Skeletal muscle tissue (tissue), 4 donors: ENCODE results near the gene KL. TPM values are rescaled to one million over a fixed set of nuclear protein-coding genes. Genes with fewer than 3 reads are reported as not detected.

Source experiments
- H3K27ac ChIP-seq: one replicate; pipeline ENCODE4 v1.7.0; 2013; ENCODE audit warnings: mild to moderate bottlenecking, low read depth, low read length, inconsistent platforms
- H3K27me3 ChIP-seq, 3 donors: one replicate each; pipeline ENCODE4 v1.7.0; 2013; ENCODE audit warnings: low read length in 3 of 3; ENCODE audit not compliant: control insufficient read depth in 3 of 3, insufficient read depth in 3 of 3
- H3K36me3 ChIP-seq, 3 donors: one replicate each; pipeline ENCODE4 v1.7.0; 2013; ENCODE audit warnings: low read length in 3 of 3; ENCODE audit not compliant: control insufficient read depth in 3 of 3, insufficient read depth in 3 of 3
- H3K4me1 ChIP-seq, 3 donors: one replicate each; pipeline ENCODE4 v1.7.0; 2013; ENCODE audit warnings: low read length in 3 of 3, mild to moderate bottlenecking in 3 of 3; ENCODE audit not compliant: control insufficient read depth in 3 of 3, insufficient read depth in 3 of 3
- H3K4me3 ChIP-seq, 3 donors: one replicate each; pipeline ENCODE4 v1.7.0; 2013; ENCODE audit warnings: low read length in 3 of 3
- H3K9ac ChIP-seq, 3 donors: one replicate each; pipeline ENCODE4 v1.7.0; 2013; ENCODE audit warnings: low read length in 3 of 3, mild to moderate bottlenecking in 3 of 3, moderate library complexity in 2 of 3, low read depth in 1 of 3
- H3K9me3 ChIP-seq, 3 donors: one replicate each; pipeline ENCODE4 v1.7.0; 2013; ENCODE audit warnings: low read length in 3 of 3; ENCODE audit not compliant: control insufficient read depth in 3 of 3
- total RNA-seq: library from RNA; depleted of rRNA; stranded (reverse); fragments of >200 nt; gene quantifications from one replicate; pipeline ENCODE4 v1.2.3, GENCODE V29; 2014
- donor health status: Osteomylitis.

KL gene
- total RNA-seq, 1 donor from 2014 or later, result 2.6 TPM

DNA sequence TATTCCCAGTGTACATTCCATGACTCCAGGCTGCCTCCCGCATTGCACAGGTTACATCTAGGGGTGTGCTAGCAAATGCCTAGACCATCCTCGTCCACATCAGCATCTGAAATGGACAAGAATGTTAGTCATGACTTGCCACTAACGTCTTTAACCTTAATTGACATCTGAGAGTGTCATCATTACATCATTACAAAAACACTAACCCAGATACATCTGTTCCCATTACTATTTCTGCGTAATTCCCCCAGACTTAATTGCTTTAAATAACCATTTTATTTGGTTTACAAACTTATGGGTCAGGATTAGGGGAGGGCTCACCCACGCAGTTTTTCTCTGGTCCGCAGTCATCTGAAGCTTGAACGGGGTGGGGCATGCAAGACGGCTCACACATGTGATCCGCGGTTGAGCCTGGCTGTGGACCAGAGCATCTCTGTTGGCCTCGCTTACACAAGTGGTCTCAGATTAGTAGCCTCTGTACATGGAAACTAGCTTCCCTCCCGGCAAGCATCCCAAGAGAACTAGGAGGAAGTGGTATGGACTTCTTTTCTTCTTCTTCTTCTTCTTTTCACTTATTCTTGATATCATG, 15.9 kb downstream of the KL start:
- Histone ChIP-seq H3K9me3 (no peaks in the 10 kb centered on the region), H3K4me1 (no peaks in the 10 kb centered on the region), H3K27me3 (no peaks in the 10 kb centered on the region), H3K36me3 (no peaks in the 10 kb centered on the region), H3K9ac (no peak overlapping the region), H3K4me3 (no peak overlapping the region), H3K27ac (no peak overlapping the region)

DNA sequence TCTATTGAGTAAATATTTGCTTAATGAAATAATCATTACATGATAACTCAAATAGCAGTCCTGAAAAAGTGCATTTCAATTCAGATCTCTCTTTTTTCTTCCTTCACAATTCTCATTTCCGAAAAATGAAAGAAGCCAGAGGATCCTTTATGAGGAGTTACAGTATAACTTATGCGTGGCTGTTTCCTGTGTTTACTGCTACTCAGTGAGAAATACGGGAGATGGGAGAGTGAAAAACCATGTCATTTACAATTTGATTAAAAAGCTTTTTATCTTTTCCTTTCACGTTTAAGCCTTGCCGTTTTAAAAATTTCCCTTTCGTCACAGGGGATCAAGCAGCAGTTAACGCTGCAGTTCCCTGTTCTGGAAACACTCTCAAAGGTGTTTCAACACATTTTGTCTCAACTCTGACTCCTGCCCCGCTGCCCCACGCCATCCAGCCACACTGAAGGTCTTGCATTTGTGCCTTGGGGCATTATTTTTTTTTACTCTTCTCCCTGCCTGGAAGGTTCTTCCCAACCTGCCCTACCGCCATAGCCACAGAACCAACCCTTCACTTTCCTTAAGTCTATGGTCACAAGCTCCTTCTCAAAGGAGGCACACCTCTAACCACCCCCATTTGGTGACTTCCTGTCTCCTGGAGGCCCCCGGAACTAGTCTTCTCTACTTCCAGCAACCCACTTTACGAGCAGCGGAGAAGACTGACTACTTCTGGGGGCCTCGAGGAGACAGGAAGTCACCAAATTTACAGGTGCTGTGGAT, 17.0 kb downstream of the KL start:
- Histone ChIP-seq H3K9me3 (no peaks in the 10 kb centered on the region), H3K4me1 (no peaks in the 10 kb centered on the region), H3K4me3 (no peak overlapping the region), H3K27me3 (no peaks in the 10 kb centered on the region), H3K27ac (no peak overlapping the region), H3K9ac (no peak overlapping the region), H3K36me3 (no peaks in the 10 kb centered on the region)

DNA sequence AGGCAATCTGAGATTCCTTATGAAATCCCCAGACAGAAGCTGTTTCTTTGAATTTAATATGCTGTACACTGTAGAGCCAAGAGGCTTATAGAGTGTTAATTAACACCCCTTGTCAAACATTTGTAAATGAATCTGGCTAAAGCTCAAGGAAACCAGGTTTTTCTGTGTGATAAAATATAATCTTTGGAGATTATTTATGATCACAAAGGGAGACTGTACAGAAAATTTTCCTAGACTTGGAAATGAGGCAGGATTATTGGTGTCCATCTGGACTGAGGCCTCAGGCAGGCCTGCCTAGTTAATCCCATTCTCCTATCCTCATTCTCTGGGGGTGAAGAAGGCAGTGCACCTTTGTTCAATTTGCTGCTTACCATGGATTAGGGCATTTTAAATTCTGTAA, 17.8 kb downstream of the KL start:
- H3K36me3 ChIP-seq, result no peaks in the 10 kb centered on the region
- no peaks in the 10 kb centered on the region for H3K4me1 ChIP-seq
- no peaks in the 10 kb centered on the region for H3K9me3 ChIP-seq
- H3K27ac ChIP-seq, result no peak overlapping the region
- H3K9ac ChIP-seq, result no peak overlapping the region
- no peaks in the 10 kb centered on the region for H3K27me3 ChIP-seq
- no peak overlapping the region for H3K4me3 ChIP-seq

DNA sequence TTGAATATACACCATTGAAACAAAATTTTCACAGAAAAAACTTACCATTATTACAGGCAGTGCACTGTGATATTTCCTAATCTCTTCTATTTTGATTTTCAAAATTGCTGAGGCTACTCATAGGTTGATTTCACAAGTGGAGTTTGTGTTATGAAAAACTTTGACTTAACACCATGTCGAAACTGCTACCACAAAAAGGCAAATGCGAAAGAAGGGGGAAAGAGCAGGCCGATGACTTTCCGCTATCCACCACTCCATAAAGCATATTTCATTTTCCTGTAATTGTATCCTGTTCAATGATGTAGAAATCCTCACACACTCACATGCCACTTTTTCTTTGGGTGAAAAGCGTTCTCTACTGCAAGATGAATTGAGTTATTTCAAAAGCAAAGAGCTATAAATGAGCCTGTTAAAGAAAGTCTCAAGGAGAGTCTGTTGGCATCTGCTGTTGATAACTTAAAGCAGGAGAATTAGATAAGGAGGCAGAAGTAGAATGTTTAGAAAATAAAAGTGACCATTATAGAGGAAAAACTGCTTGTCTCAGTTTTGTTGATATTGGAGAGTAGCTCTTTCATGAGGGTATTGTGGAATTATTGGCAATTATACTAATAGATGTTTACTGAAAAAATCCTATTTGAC, 18.8 kb downstream of the KL start:
- Histone ChIP-seq H3K27ac (no peak overlapping the region), H3K9ac (no peak overlapping the region), H3K9me3 (no peaks in the 10 kb centered on the region), H3K4me1 (peaks cover 0 to 4% (median 0%) of the 10 kb centered on the region in 3 donors), H3K27me3 (no peaks in the 10 kb centered on the region), H3K36me3 (no peaks in the 10 kb centered on the region), H3K4me3 (no peak overlapping the region)

DNA sequence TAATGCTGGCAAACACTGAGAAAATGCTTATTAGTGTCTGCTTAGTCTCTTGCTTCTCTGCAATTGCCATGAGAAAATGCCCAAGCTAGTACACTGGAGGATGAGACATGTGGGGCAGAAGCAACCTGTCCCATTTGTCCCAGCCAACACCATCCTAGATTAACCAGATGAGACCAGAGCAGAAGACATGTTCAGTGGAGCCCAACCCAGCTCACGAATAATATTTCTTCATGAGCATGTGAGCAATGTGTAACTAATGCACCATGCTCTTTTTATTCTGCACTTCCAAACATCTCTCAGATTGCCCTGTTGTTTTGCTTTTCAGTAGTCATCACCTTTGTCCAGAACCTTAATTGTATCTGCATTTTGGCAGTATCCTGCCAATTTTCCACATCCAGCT, 21.4 kb downstream of the KL start:
- H3K27ac ChIP-seq, result no peak overlapping the region
- no peak overlapping the region for H3K9ac ChIP-seq
- peaks cover 0 to 4% (median 0%) of the 10 kb centered on the region in 3 donors for H3K4me1 ChIP-seq
- H3K4me3 ChIP-seq, result no peak overlapping the region
- no peaks in the 10 kb centered on the region for H3K36me3 ChIP-seq
- H3K27me3 ChIP-seq, result no peaks in the 10 kb centered on the region
- no peaks in the 10 kb centered on the region for H3K9me3 ChIP-seq

DNA sequence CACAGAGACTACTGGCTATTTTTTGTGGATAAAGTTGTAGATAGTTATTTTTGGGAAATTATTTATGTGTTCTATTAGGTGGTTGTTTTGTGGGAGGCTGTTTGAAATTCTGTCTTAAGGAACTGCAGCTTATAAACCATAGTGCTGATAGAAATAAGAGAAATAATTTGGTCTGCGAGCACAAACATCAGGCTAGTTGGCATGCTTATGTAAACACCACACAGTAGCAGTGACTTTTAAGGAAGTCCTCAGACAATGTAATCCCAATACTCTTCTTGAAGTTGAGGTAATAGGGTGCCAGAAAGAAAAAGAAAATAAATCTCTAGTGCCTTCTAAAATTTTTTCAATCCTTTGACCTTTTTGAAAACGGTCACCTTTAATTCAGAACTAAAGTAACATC, 23.9 kb downstream of the KL start:
- no peak overlapping the region for H3K4me3 ChIP-seq
- peaks cover 0 to 4% (median 0%) of the 10 kb centered on the region in 3 donors for H3K4me1 ChIP-seq
- no peak overlapping the region for H3K9ac ChIP-seq
- H3K36me3 ChIP-seq, result no peaks in the 10 kb centered on the region
- no peaks in the 10 kb centered on the region for H3K9me3 ChIP-seq
- H3K27me3 ChIP-seq, result no peaks in the 10 kb centered on the region
- H3K27ac ChIP-seq, result no peak overlapping the region

DNA sequence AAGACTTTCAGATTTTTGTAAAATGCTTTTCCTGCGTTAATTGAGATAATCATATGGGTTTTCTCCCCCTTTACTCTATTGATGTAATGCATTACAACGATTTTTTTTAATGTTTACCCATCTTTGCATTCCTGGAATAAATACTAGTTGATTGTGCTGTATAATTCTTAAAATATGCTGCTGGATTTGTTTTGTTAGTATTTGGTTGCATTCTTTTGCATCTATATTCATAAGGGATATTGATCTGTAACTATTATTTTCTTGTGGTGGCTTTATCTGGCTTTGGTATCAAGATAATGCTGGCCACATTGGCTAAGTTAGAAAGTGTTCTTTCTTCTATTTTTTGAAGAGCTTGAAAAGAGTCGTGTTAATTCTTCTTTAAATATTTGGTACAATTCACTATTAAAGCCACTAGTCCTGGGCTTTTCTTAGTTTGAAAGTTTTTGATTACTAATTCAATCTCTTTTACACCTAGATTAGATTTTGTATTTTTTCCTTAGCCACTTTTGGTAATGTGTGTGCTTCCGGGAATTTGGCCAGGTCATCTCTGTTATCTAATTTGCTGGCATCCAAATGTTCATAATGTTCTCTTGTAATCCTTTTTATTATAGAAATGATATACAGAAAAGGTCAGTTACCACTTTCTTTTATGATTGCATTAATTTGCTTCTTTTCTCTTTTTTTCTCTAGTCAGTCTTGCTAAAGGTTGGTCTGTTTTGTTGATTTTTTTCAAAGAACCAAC, 29.8 kb downstream of the KL start:
- no peaks in the 10 kb centered on the region for H3K9me3 ChIP-seq
- no peak overlapping the region for H3K9ac ChIP-seq
- no peak overlapping the region for H3K4me3 ChIP-seq
- no peaks in the 10 kb centered on the region for H3K36me3 ChIP-seq
- H3K27me3 ChIP-seq, result no peaks in the 10 kb centered on the region
- H3K4me1 ChIP-seq, result no peaks in the 10 kb centered on the region
- no peak overlapping the region for H3K27ac ChIP-seq

DNA sequence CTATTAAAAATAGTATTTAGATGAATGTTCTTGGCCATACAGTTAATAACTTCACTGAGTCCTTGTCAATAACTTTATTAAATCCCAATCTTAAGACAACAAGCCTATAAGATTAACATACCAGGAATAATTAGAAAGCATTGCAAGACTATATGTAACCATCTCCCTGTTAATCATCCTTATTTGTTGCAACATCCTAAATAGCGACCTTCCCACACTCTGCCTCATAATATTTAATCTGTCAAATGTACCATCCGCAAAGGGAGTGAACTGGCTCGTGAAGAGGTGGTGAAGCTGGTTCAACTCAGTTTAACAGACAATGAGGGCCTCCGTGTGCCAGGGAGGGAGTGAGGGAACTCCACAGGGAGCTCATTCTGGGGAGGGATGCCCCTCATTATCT, 33.9 kb downstream of the KL start:
- H3K9ac ChIP-seq, result no peak overlapping the region
- peaks cover 0 to 7% (median 0%) of the 10 kb centered on the region in 3 donors for H3K4me1 ChIP-seq

DNA sequence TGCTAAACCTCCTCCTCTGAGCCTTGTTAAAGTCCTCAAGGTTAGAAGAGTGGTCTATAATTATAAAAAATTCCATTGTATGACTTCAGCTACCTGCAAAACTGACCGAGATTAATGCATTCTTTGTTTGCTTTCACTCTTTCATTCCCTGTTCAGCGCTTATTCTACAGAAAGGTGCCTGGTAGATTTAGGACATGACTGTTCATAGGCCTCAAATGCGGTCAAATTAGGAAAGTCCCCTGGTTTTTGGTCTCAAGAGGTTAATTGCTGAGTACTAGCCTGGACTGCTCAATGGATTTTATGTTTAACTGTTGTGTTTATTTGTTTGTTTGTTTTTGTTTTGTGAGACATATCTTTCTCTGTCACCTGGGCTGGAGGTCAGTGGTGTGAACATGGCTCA, 35.4 kb downstream of the KL start:
- Histone ChIP-seq H3K36me3 (no peaks in the 10 kb centered on the region), H3K9ac (no peak overlapping the region), H3K9me3 (no peaks in the 10 kb centered on the region), H3K4me1 (peaks cover 0 to 7% (median 0%) of the 10 kb centered on the region in 3 donors), H3K27ac (no peak overlapping the region), H3K4me3 (no peak overlapping the region), H3K27me3 (no peaks in the 10 kb centered on the region)

More for the DNA sequence above, 33.9 kb downstream of the KL start:
- H3K36me3 ChIP-seq, result no peaks in the 10 kb centered on the region
- H3K4me3 ChIP-seq, result no peak overlapping the region
- no peak overlapping the region for H3K27ac ChIP-seq
- no peaks in the 10 kb centered on the region for H3K27me3 ChIP-seq
- H3K9me3 ChIP-seq, result no peaks in the 10 kb centered on the region
